Hepatocyte (in vitro differentiated cells): ENCODE data around the gene MAG. TPM values are rescaled to one million over a fixed set of nuclear protein-coding genes. Genes with fewer than 3 reads are reported as not detected.

Source experiments
- DNase-seq: peaks from one replicate; pipeline ENCODE4 v3.0.0-alpha.2; 2016; ENCODE audit warnings: low spot score
- H2AFZ ChIP-seq: fragments of 200-600 bp; sonication (generic); 2 replicates; pipeline ENCODE4 v1.6.0; 2016; ENCODE audit warnings: antibody characterized with exemption, mild to moderate bottlenecking
- H3K27ac ChIP-seq: fragments of 200-600 bp; sonication (generic); 2 replicates; pipeline ENCODE4 v1.5.1; 2016; ENCODE audit warnings: mild to moderate bottlenecking
- H3K27me3 ChIP-seq: fragments of 200-600 bp; sonication (generic); 2 replicates; pipeline ENCODE4 v1.6.1; 2016
- H3K36me3 ChIP-seq: fragments of 200-600 bp; sonication (generic); replicated peaks from 2 replicates; pipeline ENCODE4 v1.5.1; 2016; ENCODE audit warnings: low read depth; ENCODE audit not compliant: insufficient read depth
- H3K4me1 ChIP-seq: fragments of 200-600 bp; sonication (generic); 2 replicates; pipeline ENCODE4 v1.5.1; 2016; ENCODE audit warnings: mild to moderate bottlenecking, moderate library complexity; ENCODE audit not compliant: insufficient read depth
- H3K4me2 ChIP-seq: fragments of 200-600 bp; sonication (generic); 2 replicates; pipeline ENCODE4 v1.6.0; 2016
- H3K4me3 ChIP-seq: fragments of 200-600 bp; sonication (generic); 2 replicates; pipeline ENCODE4 v1.5.1; 2016; ENCODE audit warnings: mild to moderate bottlenecking
- H3K79me2 ChIP-seq: fragments of 200-600 bp; sonication (generic); 2 replicates; pipeline ENCODE4 v1.6.0; 2017; ENCODE audit warnings: mild to moderate bottlenecking
- H3K9me2 ChIP-seq: fragments of 200-600 bp; sonication (generic); replicated peaks from 2 replicates; pipeline ENCODE4 v1.6.0; 2017; ENCODE audit warnings: mild to moderate bottlenecking; ENCODE audit not compliant: insufficient read depth
- H3K9me3 ChIP-seq: fragments of 200-600 bp; sonication (generic); 2 replicates; pipeline ENCODE4 v1.5.1; 2016; ENCODE audit warnings: low read depth, mild to moderate bottlenecking
- H4K20me1 ChIP-seq: fragments of 200-600 bp; sonication (generic); 2 replicates; pipeline ENCODE4 v1.6.0; 2016; ENCODE audit warnings: mild to moderate bottlenecking; ENCODE audit not compliant: insufficient read depth, poor library complexity, severe bottlenecking
- CTCF ChIP-seq: fragments of 200-600 bp; sonication (generic); IDR thresholded peaks from 2 replicates; pipeline ENCODE4 v1.5.1; 2016; ENCODE audit warnings: antibody characterized with exemption, mild to moderate bottlenecking; ENCODE audit not compliant: poor library complexity
- EZH2 ChIP-seq: fragments of 200-600 bp; sonication (generic); IDR thresholded peaks from 2 replicates; pipeline ENCODE4 v1.6.1; 2016; ENCODE audit warnings: antibody characterized with exemption, mild to moderate bottlenecking, borderline replicate concordance
- EZH2phosphoT487 ChIP-seq: fragments of 200-600 bp; sonication (generic); IDR thresholded peaks from one replicate; pipeline ENCODE4 v1.6.1; 2018; ENCODE audit warnings: antibody characterized with exemption, mild to moderate bottlenecking, low read depth, moderate library complexity; ENCODE audit not compliant: unreplicated experiment, severe bottlenecking
- WGBS: methylation state at CpG from one replicate; pipeline ENCODE4 v1.1.6; 2016; ENCODE audit warnings: low lambda C conversion rate; ENCODE audit errors: missing lambda C conversion rate; 5-methylcytosine and 5-hydroxymethylcytosine counted together
- polyA plus RNA-seq: library from polyadenylated mRNA; unstranded; fragments of >200 nt; fragmentation: Nextera tagmentation; extraction: Ambion mirVana; gene quantifications from 2 replicates; pipeline ENCODE4 v1.2.1, GENCODE V29; 2016
- total RNA-seq: library from RNA; depleted of rRNA; stranded (reverse); fragments of >200 nt; gene quantifications from 2 replicates; pipeline ENCODE4 v1.2.3, GENCODE V29; 2014

MAG gene
- total and polyA plus RNA-seq, 2 experiments from 2014 or later = 0.47 TPM; not detected in 1

GRCh38 chr19:35341006-35341405, 49.0 kb downstream of the MAG start:
- 94% methylated on average over 15 of the region's 16 CpGs for WGBS
- Histone ChIP-seq H3K36me3 (no peaks in the 10 kb centered on the region), H3K9me2 (no peaks in the 10 kb centered on the region), H4K20me1 (no peaks in the 10 kb centered on the region), H3K4me2 (no peak overlapping the region), H3K79me2 (no peaks in the 10 kb centered on the region), H3K27me3 (no peaks in the 10 kb centered on the region), H3K9me3 (no peaks in the 10 kb centered on the region), H3K4me3 (no peak overlapping the region), H3K27ac (no peak overlapping the region), H2AFZ (no peak overlapping the region), H3K4me1 (no peaks in the 10 kb centered on the region)
- no peak for TF ChIP-seq CTCF
- no peak for TF ChIP-seq EZH2
- TF ChIP-seq EZH2phosphoT487 = no peak
- no peak for DNase-seq

GRCh38 chr19:35341565-35342225, 49.7 kb downstream of the MAG start:
- Histone ChIP-seq H3K4me2 (no peak overlapping the region), H3K79me2 (no peaks in the 10 kb centered on the region), H3K4me1 (no peaks in the 10 kb centered on the region), H3K27me3 (no peaks in the 10 kb centered on the region), H3K27ac (no peak overlapping the region), H2AFZ (no peak overlapping the region), H3K9me2 (no peaks in the 10 kb centered on the region), H3K4me3 (no peak overlapping the region), H4K20me1 (no peaks in the 10 kb centered on the region), H3K36me3 (no peaks in the 10 kb centered on the region), H3K9me3 (no peaks in the 10 kb centered on the region)
- DNase-seq = no peak
- WGBS = 94% methylated on average over 14 of the region's 14 CpGs
- TF ChIP-seq EZH2phosphoT487 (no peak), EZH2 (no peak), CTCF (no peak)

- no peaks in the 10 kb centered on the region for H3K9me3 ChIP-seq
- H3K4me1 ChIP-seq = no peaks in the 10 kb centered on the region
- H2AFZ ChIP-seq = no peak overlapping the region
- H3K27me3 ChIP-seq = no peaks in the 10 kb centered on the region
- H3K4me2 ChIP-seq = no peak overlapping the region
- no peaks in the 10 kb centered on the region for H3K36me3 ChIP-seq
- TF ChIP-seq CTCF (no peak), EZH2phosphoT487 (no peak), EZH2 (no peak)
- no peaks in the 10 kb centered on the region for H3K9me2 ChIP-seq
- WGBS = 35% methylated on average over 5 of the region's 5 CpGs
- H3K79me2 ChIP-seq = no peaks in the 10 kb centered on the region
- no peaks in the 10 kb centered on the region for H4K20me1 ChIP-seq
- DNase-seq = no peak
- H3K27ac ChIP-seq = no peak overlapping the region
- no peak overlapping the region for H3K4me3 ChIP-seq
Measured at GRCh38 chr19:35342430-35342829, 50.5 kb downstream of the MAG start.
